Glomerular visceral epithelial cell (primary cell): ENCODE data around the gene PAX7.

Experiments used
- DNase-seq: peaks from one replicate; pipeline ENCODE4 v3.0.0-alpha.2; 2016; ENCODE audit errors: extremely low spot score

Gene PAX7

DNA sequence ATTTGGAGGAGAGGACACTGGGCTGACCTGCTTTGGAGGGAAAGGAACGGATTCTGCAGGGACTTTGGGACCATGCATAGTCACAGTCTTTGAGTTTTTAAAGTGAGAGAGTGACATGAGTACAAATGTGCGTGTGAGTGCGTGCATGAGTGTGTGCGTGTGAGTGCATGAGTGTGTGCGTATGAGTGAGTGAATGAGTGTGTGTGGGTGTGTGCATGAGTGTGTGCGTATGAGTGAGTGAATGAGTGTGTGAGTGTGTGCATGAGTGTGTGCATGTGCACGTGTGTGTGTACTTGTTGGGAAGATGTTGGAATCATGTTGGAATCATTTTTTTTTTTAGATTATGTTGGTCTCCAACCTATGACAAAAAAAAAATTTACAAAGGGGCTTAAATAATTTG, 70.5 kb downstream of the PAX7 start:
- no peak for DNase-seq

DNA sequence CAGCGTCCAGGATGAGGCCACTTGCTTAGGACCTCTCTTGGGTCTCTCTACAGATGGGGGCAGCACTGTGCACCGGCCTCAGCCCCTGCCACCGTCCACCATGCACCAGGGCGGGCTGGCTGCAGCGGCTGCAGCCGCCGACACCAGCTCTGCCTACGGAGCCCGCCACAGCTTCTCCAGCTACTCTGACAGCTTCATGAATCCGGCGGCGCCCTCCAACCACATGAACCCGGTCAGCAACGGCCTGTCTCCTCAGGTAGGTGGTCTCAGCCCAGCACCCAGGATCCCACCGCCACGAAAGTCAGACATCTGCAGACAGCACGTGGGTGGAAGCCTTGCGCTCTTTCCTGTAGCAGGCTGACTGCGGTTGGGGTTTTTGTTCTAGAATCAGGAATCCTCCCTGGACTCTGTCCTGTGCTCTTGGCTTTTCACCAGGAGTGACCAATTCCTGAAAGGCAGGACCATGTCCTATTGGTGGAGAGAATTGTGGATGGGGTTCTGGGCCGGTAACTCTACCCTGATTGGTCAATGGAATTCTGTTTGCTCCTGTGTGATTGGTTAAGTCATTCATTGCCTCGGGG, 72.5 kb downstream of the PAX7 start:
- no peak for DNase-seq

DNA sequence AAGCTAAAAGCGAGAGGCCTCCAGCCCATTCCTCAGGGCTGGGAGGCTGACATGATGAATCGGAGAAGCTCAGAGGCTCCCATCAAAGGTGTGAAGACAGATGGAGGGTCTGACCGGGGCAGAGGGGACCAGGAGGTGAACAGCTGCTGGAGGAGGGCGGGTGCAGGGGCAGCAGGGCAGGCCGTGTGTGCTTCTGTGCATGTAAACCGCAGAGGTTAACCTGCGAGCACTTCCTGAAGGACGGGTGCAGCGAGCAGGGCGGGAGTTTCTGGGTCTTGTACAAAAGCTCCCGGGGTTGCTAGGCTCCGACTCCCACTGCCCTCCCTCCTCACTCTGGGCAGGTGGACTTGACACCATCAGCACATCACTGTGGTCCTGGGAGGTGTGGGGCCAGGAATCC, 75.2 kb downstream of the PAX7 start:
- no peak for DNase-seq

DNA sequence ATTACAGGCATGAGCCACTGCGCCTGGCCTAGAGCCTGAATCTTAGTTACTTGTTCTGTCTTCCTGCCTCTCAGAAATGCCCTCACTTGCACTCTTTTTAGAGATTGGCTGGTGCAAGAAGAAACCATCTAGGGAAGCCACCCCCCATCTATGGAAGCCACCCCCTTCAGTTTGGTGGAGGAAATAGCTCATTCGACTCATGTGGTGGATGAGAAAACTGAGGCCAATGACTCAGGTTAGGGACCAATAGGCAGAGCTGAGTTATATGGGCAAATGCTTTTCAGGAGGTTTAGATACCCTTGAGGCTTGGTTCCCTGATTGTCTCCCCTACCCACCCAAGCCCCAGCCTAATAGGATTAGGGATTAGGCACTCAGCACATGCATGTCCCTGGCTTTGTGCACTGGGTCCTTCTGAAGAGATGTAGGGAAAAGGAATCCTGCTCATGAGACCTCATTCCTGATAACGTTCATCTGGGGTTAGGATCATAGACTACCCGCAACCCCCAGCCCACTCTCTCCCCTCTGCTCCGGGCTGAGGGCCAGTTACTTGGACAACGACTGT, 77.1 kb downstream of the PAX7 start:
- no peak for DNase-seq

DNA sequence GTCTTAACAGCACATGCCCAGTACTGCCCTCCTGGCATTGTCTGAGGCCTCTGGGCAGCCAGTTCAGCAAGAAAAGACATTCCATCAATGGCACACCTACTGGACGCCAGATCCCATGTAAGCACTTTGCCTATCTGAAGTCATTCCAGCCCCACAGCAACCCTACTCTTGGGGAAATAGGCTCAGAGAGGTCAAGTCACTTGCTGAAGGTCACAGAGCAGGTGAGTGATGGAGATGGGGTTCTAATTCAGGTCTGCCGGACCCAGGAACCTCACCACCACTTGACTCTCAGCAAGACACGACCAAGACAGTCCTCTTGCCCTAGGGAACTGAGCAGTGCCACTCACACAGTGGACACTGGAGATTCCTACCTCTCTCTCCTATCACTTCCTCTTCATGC, 79.4 kb downstream of the PAX7 start:
- no peak for DNase-seq

DNA sequence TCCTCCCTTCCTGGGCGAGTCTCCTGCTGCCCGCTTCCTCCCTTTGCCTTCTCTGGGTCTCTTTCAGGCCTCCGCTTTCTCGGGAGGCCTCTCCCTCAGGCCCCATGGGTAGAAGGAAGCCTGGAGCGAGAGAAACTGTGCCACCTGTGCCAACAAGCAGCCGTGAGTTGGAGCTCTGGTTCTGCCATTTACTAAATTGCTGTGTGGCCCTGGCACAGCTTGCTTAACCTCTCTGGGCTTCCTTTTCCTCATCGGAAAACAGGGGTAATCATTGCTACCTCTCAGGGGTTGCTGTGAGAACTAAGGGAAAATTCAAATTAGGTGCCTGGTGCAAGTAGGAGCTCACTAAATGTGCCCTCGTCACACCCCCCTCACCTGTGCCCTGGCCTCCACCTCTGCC, 80.4 kb downstream of the PAX7 start:
- DNase-seq = no peak

DNA sequence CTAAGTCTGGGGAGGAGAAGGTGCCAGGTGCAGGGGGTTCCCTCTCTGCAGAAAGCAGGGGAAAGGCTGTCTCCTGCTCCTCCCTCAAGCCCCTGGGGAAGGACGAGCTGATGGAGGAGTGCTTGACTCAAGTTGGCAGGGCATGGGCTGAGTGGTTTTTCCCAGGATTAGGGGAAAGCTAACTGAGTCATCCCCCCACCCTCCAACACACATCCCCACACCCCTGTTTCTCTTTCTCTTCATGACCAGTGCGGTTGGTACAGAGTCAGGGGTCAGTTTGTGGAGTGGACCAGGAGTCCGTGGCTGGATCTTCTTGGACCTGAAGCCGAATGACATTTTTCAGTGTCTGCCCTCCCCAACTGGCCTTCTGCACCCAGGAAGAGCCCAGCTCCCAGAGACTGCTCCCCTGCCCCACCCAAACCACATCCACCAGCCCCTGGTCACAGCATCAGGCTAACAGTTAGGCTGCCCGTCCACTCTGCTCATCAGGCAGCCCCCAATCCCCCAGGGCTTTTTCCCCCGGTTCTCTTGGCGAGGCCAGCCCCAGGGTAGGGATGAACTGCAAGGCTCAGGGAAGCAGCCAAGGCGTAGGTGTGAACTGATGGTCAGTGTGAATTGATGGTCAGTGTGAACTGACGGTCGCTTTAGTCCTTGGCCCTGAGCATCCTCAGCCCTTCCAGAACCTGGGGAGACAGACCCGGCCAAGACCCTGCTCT, 81.0 kb downstream of the PAX7 start:
- no peak for DNase-seq

DNA sequence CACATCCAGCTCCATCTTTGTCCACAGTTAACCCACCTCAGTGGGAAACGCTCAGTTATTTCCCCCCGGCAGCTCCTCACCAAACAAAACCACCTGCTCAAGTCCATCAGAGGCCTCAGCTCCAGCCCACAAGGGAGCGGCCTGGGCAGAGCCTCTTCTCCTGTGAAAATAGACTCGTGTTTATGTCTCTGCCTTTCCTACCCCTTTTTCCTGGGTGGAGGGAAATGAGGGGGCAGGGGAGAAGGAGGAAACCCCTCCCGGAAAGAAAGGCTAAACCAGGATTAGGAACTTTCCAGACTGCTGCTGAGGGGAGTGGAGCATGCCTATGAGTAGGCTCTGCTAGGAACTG, 81.6 kb downstream of the PAX7 start:
- DNase-seq = no peak

DNA sequence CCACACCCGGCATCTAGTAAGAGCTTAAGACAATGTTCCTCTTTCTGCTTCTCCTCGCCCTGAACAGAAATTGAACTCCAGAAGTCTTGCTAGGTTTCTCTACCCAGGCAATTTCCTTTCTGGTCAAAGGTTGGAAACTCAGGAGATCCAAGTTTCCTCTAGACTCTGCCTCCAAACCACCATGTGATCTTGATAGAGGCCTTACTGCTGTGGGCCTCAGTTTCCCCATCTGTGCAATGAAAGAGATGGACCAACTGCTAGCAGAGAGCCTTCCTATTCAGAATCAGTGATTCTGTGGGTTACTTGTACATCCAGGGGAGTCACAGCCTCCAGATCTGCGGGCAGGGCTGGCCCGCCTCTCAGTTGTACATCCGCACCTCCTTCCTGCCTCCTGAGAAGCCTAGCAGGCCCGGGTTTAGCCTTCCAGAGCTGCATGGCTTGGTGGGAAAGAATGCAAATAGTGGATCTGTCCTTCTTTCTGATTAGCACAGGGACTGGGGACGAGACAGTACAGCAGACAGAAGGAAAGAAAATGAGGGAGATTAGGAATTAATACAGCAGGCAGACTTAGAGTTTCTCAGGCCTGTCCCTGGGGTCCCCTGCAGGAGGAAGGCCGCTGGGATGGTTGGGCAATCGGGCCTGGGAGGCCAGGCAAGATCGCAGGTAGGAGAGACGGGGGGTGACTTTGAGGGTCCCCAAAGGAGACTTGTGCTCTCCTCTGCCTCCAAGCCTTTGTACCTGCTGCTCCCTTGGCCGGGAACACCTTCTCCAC, 83.9 kb downstream of the PAX7 start:
- DNase-seq = no peak

DNA sequence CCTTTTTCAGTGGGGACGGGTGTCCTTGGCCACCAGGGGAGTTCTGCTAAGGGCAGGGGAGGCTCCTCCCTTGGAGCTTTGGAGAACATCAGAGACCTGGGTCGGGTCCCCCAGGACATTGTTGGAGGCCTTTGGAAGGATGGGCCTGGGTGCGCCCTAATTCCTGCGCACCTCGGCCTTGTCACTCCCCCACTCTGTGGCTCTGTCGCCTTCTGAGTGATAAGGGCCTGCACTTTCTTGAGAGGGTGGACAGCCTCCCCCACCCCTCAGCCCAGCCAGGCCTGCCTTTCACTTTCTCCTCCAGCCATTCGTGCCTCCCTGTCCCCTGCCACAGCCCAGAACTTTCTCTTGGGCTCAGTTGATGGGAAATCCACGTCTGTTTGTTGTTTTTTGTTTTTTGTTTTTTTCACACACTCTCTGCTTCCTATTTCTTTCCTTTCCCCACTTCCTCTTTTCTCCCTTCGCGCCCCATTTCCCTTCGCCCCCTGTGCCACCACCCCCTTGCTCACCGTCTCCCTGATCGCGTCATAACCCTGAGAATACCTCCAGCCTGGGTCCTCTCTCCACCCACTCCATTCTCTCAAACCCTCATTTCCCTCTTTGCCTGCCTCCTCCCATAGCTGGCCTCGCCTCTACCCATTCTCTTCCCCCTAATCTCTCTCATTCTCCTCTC, 85.6 kb downstream of the PAX7 start:
- DNase-seq = no peak

DNA sequence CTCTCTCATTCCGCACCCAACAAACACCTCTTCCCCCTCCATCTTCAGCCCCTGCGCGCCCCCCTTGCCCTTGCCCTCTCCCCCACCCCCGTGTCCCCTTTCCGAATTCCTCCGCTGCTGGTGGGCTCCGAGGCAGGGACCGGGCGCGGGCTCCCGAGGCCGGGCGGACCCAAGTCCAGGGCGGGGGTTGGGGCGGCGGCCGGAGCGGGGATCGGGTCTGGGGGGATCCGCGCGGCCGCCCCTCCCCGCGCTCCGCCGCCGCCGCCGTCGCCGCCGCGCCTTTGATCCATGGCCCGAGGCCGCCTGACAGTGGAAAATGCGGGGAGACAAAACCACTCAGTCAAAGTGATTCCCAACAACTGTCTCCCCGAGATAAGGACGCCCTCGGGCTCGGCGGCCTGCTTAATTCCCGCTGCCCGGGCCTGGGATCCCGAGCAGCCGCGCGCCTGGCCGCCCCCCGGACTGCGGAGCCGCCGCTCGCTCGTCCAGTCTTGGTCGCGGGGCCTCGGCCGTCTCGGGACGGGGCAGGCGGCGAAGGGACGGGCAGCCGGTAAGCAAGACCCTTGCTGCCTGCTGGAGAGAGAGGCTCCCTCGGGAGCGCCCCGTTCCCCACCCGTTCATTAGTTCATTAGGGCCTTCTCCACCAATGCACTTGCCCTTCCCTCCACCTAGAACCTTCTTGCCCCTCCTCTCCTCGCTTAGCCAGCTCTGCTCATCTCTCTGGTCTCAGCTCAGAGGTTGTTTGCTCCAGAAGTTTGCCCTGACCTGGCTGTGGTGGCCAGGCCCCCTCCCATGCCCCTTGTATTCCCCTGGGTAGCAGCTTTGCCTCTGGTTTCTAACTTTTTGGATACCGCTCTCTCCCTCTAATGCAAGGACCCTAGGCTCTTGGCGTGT, 86.4 kb downstream of the PAX7 start:
- no peak for DNase-seq

DNA sequence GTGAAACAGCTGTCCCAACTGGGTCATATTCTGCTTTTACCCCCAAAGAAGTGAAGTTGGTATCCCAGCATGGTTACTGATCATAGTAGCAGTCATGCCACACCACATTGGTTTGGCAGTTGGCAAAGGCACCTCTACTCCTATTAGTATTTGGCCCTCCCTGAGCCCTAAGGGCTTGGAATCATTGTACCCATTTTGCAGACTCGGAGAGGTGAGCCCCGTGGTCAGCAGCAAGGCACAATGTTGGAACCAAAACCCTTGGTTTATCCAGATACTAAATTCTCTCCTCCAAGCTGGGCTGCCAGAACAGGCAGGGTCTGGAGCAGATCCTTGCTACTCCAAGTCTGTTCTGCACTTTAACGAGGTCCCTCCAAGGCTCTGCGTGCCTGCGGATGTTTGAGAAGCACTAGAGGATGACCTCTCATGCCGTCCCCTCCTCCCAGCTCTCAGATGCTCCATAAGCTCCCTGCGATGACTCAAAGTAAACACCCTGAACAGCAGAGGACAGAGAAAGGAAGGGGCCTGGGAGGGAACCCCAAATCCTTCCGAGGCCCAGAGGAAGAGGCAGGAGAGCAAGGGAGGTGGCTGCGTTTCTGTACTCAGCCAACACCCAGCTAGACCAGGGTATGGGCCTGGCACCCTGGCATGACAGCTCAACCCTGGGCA, 89.3 kb downstream of the PAX7 start:
- no peak for DNase-seq

DNA sequence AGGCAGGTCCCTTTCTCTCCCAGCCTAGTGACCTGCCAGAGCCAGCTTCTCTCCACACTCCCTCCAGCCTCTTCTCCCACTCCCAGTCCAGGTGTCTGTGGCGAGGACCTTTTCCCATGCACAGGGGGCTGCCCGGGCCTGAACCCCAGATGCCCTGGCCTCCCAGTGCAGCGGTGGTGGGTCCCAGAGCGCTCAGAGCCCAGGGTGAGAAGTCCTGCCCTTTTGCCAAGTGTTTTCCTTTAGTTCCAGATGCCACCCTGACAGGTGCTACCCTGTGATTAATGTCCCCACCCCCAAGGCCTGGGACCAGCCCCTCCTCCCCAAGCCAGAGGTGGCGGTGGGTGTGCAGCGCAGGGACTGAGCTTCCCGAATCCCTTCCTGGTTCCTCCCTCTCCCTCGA, 90.4 kb downstream of the PAX7 start:
- no peak for DNase-seq

DNA sequence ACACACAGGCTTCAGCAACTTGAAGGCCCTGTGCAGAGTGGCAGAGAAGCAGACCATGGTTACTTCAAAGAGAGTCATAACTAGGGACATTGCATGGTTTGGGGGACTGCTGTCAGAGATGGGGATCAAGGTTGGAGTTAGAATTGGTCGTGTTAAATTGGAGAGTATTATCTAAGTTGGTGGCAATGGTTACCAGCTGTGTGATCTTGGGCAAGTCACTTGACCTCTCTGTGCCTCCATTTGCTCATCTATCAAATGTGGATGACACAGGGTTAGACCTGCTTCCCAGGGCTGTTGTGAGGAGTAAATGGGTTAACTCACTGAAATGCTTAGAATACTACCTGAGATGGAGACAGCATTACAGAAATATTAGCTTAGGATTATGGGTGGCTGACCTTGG, 91.1 kb downstream of the PAX7 start:
- no peak for DNase-seq

DNA sequence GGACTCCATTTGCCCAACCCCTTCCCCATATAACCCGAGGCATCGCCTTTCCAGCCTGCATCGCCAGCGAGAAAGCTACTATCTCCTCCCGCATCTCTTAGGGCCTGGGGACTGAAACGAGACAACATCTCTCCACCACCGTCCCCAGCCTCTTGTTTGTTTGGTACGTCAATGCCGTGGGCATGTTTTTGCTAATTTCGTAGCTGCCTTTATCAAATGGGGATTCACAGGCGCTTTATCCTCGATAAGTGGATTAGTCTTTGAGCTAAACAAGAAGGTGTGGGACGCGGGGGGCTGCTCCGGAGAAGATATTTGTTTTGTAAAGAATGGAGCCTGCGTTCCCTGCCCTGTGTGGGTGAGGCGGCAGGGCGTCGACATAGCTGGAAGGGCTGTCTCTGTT, 91.6 kb downstream of the PAX7 start:
- DNase-seq = no peak

DNA sequence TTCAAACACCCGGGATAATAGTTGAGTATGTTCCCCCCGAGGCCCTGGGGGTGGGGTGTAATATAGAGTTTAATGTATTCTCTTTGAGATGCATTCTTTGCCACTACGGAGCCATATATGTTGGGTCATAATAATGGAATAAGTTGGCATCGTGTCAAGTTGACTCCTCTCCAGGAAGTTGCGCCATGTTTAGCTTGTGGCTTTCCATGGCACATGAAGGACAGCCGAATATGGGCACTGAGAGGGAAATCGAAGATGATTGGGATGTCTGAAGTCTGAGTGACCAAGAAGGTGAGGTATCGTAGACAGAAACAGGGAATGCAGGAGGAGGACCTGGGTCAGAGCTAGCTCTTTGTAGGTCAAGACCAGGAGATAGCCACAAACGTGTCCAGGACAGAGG, 92.6 kb downstream of the PAX7 start:
- DNase-seq = no peak

DNA sequence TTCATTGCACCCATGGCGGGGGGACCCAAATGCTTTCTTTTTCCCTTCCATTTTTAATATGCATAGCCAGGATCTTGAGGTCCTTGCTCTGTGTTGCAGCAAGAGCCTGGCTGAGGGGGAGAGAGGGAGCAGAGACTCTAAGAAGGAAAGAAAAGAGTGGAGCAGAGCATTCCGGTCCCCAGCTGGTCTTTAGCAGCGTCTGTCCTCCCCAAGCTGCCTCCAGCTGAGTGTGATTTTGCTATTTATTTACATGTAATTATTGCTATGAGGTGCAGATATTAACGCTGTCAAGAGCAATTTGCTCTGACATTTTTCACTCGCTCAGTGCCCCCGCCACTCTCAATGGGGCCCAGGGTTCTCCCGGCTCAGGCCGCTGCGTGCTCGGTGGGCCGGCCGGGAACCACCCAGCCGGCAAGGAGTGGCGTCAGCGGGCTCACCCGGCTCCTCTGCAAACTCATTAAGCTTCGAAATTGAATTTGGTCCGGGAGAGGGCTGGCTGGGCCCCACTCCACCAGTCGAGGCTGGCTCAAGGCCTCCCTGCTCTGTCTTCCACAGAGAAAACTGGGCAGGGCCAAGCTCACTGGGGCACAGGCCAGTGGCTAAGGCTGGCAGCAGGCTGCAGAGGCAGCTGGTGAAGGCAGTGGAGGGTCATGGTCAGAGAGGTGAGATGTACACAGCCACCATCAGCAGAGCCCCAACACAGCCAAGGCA, 93.2 kb downstream of the PAX7 start:
- no peak for DNase-seq

DNA sequence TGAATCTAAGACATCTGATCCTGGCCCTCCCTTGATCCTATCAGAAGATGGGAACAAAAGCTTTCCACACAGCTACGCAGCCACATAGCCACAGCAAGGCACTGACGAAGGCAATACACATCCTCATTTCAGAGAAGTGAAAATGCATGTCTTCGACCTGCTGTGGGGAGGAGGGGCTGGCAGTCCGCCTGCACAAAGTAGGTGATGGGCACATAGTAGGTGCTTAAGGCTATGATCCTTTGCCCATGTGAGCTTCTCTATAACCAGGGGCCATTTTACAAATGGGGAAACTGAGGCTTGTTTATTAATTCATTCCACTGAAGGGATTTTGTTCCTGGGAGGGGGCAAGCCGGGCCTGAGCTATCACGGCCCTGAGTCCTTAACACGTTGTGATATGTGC, 94.2 kb downstream of the PAX7 start:
- no peak for DNase-seq

DNA sequence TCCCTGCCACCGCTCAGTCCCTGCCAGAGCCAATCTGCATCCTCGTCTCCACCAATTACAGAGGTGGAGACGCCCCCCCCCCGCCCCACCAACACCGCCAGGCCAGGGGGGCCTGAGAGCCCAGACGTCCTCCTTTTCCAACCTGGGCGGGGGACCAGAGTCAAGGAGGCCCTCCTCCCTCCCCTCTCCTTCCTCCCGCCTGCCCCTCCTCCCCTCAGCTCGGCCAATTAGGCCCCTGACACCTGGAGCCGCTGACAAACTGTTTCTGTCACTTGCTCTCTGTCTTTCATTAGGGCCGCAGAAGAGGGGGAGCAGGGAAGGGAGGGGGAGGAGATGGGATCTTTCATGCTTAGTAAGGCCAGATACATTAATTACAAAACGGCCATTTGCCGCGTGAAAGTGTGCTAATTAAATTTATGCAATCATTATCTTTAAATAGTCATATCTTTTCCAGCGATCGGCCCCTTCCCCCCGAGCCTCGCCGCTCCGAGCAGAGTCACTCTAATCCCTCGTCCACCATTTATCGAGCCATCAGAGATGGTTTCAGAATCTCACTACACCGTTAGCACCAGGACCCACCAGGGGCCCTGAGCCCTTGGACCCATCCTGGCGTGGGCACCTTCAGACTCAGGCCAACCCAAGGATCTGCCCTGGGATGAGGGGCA, 94.7 kb downstream of the PAX7 start:
- no peak for DNase-seq

DNA sequence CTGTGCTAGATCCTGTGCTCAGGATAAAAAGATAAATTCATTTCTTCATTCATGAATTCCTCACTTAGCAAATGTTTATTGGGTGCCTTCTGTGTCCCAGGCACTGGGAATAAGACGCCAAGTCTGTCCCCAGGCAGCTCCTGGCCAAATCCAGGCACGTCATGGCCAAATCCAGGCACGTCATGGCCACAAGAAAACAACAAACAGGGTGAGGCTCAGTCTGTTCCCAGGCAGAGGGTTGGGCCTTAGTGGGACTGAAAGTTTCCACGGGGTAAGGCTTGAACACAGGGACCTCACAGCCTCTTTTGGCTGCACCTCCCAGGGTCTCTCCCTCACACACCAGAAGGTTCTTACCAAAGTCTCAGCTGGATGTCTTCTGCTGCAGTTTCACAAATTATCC, 95.7 kb downstream of the PAX7 start:
- DNase-seq = no peak
